DMS114 treated with DMSO at 0.1 percent for 48 hours (cell line): ENCODE data around the gene EVPL.
"Not testable (repeated sequence)": the region's sequence is repeated elsewhere in the genome, so short reads cannot be mapped to it uniquely, and the experiment has no call there.

Source experiments
- DNase-seq: peaks from one replicate; lab custom pipeline; 2025; ENCODE audit not compliant: unreplicated experiment; lab: John Stamatoyannopoulos, UW

EVPL gene

GRCh38 chr17:76000016-76000754 is 26.9 kb downstream of the EVPL start:
- no peak for DNase-seq

- no peak for DNase-seq
Measured at GRCh38 chr17:75998327-75998795, 28.7 kb downstream of the EVPL start.

DNA sequence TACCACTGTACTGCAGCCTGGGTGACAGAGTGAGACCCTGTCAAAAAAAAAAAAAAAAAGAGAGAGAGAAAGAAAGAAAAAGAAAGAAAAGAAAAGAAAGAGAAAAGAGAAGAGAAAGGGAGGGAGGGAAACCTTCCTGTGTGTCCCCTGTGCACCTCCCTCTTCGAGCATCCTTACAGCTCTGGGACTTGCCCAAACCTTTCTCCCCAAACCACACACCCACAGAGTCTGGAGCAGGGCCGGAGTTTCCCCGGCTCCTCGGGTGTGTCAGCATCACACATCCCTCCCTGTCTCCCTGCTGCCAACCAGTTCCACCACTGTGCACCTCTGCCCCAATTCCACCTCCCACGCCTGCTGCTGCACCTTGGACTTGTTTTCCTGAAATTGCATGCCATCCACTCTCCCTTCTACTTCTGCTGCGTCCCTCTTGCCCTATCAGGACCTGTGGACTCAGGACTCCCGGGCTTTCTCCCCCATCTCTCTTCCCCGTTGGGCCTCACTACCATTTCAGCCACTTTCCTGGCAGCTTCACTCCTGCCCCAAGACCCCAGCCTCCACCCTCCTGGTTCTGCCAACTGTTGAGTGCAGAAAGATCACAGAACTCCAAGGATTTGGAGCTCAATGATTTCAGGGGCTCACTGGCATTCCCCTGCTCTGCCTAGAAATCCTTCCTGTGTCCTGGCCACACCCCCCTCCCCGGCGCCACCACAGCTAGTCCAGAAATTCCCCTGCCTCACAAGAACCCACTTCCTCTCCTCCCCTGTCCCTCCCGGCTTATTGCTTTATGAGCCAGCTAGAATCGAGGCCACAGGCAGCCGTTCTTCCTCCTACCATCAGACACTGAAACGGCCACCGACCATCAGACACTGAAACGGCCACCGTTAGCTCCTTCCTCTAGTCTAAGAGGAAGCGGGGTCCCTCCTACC is 30.2 kb downstream of the EVPL start:
- no peak for DNase-seq

GRCh38 chr17:75995385-75995925 is 31.7 kb downstream of the EVPL start:
- DNase-seq = no peak

DNA sequence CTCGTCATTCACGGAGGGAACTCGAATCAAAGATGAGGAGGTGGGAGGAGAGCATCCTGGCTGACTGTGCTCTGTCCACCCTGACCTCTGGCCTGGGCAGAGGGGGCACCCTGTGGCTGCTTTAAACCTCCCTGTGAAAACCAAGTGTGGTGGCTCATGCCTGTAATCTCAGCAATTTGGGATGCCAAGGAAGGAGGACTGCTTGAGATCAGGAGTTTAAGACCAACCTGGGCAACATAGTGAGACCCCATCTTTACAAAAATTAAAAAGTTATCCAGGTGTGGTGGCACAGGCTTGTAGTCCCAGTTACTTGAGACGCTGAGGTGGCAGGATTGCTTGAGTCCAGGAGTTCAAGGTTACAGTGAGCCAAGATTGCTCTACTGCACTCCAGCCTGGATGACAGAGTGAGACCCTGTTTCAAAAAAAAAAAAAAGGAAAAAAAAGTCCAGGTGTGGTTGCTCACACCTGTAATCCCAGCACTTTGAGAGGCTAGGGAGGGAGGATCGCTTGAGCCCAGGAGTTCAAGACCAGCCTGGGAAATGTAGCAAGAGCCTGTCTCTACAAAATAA is 32.2 kb downstream of the EVPL start:
- DNase-seq = no peak

DNA sequence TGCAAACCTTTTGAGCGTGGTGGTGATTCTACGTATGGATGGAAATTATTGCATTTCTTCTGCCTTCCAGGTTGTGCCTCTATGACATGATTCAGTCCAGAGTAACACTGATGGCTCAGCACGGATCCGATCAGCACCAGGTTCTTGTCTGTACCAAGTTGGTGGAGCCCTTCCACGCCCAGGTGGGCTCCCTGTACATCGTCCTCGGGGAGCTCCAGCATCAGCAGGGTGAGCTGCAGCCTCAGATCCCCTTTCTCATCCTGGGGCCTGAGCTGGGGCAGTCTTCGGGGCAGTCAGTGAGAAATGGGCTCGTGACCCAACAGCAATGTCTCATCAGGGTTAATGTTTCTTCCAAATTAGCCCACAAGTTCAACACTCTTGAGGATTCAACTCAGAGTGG is 35.7 kb downstream of the EVPL start:
- no peak for DNase-seq

DNA sequence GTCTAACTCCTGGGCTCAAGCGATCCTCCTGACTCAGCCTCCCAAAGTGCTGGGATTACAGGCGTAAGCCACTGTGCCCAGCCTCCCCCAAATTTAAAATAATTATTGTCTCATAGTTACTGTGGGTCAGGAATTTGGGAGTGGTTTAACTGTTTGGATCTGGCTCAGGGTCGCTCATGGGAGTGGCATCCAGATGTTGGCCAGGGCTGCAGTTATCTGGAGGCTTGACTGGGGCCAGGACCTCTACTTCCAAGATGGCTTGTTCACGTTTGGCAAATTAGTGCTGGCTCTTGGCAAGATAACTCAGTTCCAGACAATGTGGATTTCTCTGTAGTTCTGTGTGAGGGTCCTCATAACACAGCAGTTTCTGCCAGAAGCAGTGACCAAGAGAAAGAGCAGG is 40.1 kb downstream of the EVPL start:
- DNase-seq = no peak

GRCh38 chr17:75985986-75986385 is 41.1 kb downstream of the EVPL start:
- DNase-seq = no peak

DNA sequence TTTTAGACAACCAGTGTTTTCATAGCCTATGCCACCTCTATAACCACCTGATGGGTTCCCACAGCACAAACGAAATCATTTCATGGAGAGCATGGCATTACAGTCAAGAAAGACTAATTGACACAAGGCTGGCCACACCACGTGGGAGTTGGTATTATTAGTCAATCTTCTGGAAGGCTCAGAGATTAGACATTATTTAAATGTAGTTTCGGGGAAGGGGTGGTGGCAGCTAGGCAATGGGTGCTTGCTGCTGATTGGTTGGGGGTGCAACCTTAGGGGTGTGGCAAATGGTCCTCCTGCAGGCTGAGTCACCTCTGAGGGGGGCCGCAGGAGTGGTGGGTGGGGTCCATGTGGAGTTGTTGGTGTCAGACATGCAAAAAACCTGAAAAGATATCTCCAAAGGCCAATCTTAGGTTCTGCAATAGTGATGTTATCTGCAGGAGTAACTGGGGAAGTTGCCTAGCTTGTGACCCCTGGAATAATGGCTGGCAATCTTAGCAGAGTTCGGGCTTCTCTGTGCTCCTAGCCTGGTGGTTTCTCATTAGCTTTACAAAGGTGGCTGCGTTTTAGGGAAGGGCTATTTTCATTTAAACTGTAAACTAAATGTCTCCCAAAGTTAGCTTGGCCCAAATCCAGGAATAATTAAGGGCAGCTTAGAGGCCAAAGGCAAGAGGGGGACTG is 43.5 kb downstream of the EVPL start:
- no peak for DNase-seq

GRCh38 chr17:75981019-75981615 is 46.0 kb downstream of the EVPL start:
- DNase-seq = no peak

GRCh38 chr17:75980188-75981018 is 46.7 kb downstream of the EVPL start:
- DNase-seq = no peak

DNA sequence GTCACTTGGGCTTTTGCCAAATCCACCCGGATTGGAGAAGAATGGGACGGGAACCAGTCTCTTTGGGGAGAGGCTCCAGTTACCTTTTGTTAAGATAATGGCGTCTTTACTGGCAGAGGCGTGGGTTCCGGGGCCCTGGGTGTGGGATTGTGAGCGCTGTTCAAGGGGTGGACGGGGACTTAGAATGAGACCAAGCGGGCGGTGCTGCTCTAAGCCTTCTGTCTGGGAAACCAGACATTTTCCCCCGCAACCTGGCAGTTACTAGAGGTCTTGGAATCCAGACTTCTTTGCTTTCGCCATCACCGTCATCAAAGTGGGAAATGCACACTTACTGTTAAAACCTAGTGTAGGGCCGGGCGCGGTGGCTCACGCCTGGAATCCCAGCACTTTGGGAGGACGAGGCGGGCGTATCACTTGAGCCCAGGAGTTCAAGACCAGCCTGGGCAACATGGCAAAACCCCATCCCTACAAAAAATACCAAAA is 47.4 kb downstream of the EVPL start:
- no peak for DNase-seq

DNA sequence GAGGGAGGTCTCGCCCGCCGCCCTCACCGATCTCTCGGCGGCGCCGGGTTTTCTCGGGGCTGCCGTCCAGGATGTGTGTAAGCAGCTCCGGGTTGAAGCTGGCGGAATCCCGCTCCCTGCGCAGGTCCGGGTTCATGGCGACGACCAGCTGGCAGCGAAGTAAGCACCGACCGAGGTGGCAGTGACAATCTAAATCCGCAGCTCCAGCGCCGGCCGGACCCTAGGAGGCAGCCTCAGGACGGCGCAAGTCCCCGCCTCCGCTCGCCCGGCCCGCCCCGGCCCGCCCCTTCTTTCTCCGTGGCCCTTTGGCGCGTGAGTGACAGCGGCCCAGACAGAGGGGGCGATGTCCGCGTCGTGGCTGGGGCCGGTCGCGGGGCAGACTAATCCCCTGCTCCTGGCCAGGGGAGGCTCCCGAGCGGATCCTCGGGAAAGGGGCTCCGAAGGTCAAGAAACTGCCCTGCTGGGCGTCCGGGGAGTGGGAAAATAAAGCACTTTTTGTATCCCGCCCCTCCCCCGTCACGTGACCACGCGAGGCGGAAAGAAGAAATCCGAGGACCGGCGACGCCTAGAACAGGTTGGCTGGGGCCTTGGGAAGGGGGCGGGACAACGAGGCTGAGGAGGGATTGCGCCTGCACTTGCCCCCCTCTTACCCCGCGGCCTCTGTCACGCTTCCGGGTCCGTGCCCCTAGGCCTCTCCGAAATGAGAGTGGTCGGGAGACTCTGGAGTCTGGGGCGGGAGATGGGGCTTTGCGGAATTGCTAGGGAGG is 48.0 kb downstream of the EVPL start, which contains the start of the genes ACOX1 and TEN1:
Gene ACOX1 (minus strand): TSS at position 229 of the 767 bp plus-strand sequence. CDS start 93 bp downstream, at position 136.
Gene TEN1 (plus strand): TSS at position 303 of the 767 bp plus-strand sequence. CDS start 6,953 bp downstream, outside the sequence.
- peak; percentile 92 for DNase-seq

GRCh38 chr17:75976175-75976848 is 50.8 kb downstream of the EVPL start:
- no peak for DNase-seq

DNA sequence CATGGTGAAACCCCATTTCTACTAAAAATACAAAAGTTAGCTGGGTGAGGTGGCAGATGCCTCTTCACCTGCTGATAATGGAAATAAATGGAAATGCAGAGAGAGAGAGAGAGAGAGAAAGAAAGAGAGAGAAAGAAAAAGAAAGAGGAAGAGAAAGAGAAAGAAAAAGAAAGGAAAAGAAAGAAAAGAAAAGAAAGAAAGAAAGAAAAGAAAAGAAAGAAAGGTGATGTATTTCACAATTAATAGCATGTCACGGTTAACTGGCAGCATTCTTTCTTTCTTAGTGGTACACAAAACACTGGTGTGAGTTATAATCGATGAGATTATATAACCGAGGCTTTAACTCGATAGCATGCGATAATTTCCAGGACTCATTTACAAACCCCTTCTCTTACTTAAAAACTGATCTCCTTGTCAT is 51.3 kb downstream of the EVPL start:
- DNase-seq = no peak

GRCh38 chr17:75975187-75975586 is 51.9 kb downstream of the EVPL start:
- DNase-seq = not testable (repeated sequence)

DNA sequence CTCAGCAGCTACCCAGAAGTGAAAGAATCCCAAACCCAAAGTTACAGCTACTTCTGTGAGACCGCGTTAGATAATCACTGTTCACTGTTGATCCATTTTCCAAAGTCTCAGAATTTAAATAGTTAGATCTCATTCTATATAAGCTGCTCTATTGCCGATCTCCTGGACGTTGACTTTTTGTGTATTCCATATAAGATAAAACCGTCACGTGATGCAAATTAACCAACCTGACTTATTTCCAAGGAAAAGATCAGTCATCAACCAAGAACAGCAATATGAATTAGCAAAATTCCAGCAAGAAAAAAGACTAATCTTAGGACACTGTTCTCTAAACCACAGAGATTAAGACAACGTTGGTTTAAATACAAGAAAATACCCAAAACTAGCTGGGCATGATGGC is 56.5 kb downstream of the EVPL start:
- no peak for DNase-seq

DNA sequence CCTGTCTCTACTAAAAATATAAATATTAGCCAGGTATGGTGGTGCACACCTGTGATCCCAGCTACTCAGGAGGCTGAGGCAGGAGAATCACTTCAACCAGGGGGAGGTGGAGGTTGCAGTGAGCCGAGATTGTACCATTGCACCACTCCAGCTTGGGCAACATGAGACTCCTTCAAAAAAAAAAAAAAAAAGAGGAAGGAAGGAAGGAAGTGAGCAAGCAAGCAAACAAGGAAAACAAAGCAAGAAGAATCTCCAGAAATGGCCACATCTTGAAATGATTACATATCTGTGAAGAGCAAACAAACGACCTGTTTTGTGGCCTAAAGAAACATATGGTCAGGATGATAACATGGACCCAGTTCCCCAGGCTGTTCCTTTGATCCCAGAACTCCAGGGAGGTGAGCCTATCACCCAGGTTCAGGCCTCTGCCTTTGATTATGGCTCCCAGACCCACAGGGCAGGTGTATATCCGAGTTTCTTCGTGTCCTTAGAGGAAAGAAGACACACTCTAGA is 57.0 kb downstream of the EVPL start:
- no peak for DNase-seq
